Endothelial cell of umbilical vein (primary cell): ENCODE results near the gene ZFYVE26. TPM values are rescaled to one million over a fixed set of nuclear protein-coding genes. Genes with fewer than 3 reads are reported as not detected.

Experiments
- BruUV-seq: library from RNA; stranded (reverse); fragments of 400-500 nt; replicated peaks from 2 replicates; lab custom pipeline; 2021; lab: Mats Ljungman, UMichigan
- CTCF ChIA-PET: fragments of 300-600, 350-600 bp; sonication (Branson Sonifier 250); formaldehyde crosslinking; loops from one replicate; lab custom pipeline; 2021; ENCODE audit warnings: antibody characterized with exemption, inconsistent platforms; lab: Charles Lee
- POLR2A ChIA-PET: fragments of 300-600, 350-600 bp; sonication (Branson Sonifier 250); formaldehyde crosslinking; loops from one replicate; lab custom pipeline; 2021; ENCODE audit warnings: antibody characterized with exemption, inconsistent platforms; lab: Charles Lee
- DNase-seq: peaks from one replicate; pipeline ENCODE4 v3.0.0-alpha.2; 2011; ENCODE audit warnings: low read depth, low spot score
- FAIRE-seq: peaks from 2 replicates; lab custom pipeline; 2011; peaks lifted over from hg19 to GRCh38; lab: Jason Lieb, UNC
- H2AFZ ChIP-seq: 2 replicates; pipeline ENCODE4 v1.6.0; 2012; ENCODE audit warnings: low read depth, low read length, control low read depth, inconsistent platforms
- H3K27ac ChIP-seq: 2 replicates; pipeline ENCODE4 v1.5.1; 2011; ENCODE audit warnings: low read depth, mild to moderate bottlenecking, control low read depth, low read length, moderate library complexity; ENCODE audit not compliant: insufficient read depth
- H3K27me3 ChIP-seq, 2 experiments: 2 replicates each; pipeline versions ENCODE4 v1.6.0 to v1.6.1; 2011; ENCODE audit warnings: low read length in 2 of 2, mixed read lengths in 1 of 2; ENCODE audit not compliant: control insufficient read depth in 2 of 2, insufficient read depth in 2 of 2
- H3K36me3 ChIP-seq, 2 experiments: 2 replicates in 1 of 2; 3 replicates in 1 of 2; pipeline ENCODE4 v1.5.1; 2011; ENCODE audit warnings: low read length in 2 of 2, mild to moderate bottlenecking in 1 of 2, moderate library complexity in 1 of 2; ENCODE audit not compliant: control insufficient read depth in 2 of 2, insufficient read depth in 2 of 2; ENCODE audit errors: extremely low read depth in 1 of 2
- H3K4me1 ChIP-seq: 3 replicates; pipeline ENCODE4 v1.5.1; 2011; ENCODE audit warnings: mild to moderate bottlenecking, low read length; ENCODE audit not compliant: control insufficient read depth, insufficient read depth; ENCODE audit errors: extremely low read depth
- H3K4me2 ChIP-seq: 2 replicates; pipeline ENCODE4 v1.6.1; 2011; ENCODE audit warnings: low read length, control low read depth, mixed read lengths; ENCODE audit not compliant: insufficient read depth
- H3K4me3 ChIP-seq, 3 experiments: fragments of 200-600 bp in 1 of 3; sonication (generic), shearing (Covaris generic) in 1 of 3; replicated peaks in 1 of 3; 2 replicates each; pipeline ENCODE4 v1.5.1; 2011 to 2016; ENCODE audit warnings: control low read depth in 3 of 3, low read length in 3 of 3, mild to moderate bottlenecking in 2 of 3, inconsistent platforms in 1 of 3, low read depth in 1 of 3, moderate library complexity in 1 of 3; ENCODE audit not compliant: insufficient read depth in 1 of 3
- H3K79me2 ChIP-seq: 2 replicates; pipeline ENCODE4 v1.6.0; 2012; ENCODE audit warnings: low read length, inconsistent platforms; ENCODE audit not compliant: control insufficient read depth, insufficient read depth
- H3K9ac ChIP-seq: replicated peaks from 2 replicates; pipeline ENCODE3; 2011; ENCODE audit warnings: low read length, control low read depth; ENCODE audit not compliant: insufficient read depth; ENCODE audit errors: extremely low read depth
- H3K9me1 ChIP-seq: replicated peaks from 3 replicates; pipeline ENCODE4 v1.6.0; 2011; ENCODE audit warnings: mild to moderate bottlenecking, low read length; ENCODE audit not compliant: control insufficient read depth, insufficient read depth; ENCODE audit errors: extremely low read depth
- H3K9me3 ChIP-seq: replicated peaks from 2 replicates; pipeline ENCODE4 v1.5.1; 2012; ENCODE audit warnings: low read length, inconsistent platforms; ENCODE audit not compliant: control insufficient read depth, insufficient read depth
- H4K20me1 ChIP-seq: replicated peaks from 2 replicates; pipeline ENCODE3; 2011; ENCODE audit warnings: mild to moderate bottlenecking, low read length; ENCODE audit not compliant: control insufficient read depth, insufficient read depth; ENCODE audit errors: extremely low read depth
- EZH2 ChIP-seq: IDR thresholded peaks from 2 replicates; pipeline ENCODE4 v1.6.1; 2012; ENCODE audit warnings: borderline replicate concordance, low read depth, mild to moderate bottlenecking, moderate library complexity, low read length, inconsistent platforms; ENCODE audit not compliant: severe bottlenecking
- GATA2 ChIP-seq: IDR thresholded peaks from 2 replicates; pipeline ENCODE4 v1.7.0; 2011; ENCODE audit warnings: low read depth, mild to moderate bottlenecking, moderate library complexity, mixed read lengths, low read length; ENCODE audit not compliant: insufficient read length, insufficient read depth
- JUN ChIP-seq: IDR thresholded peaks from 2 replicates; pipeline ENCODE4 v1.6.1; 2011; ENCODE audit warnings: borderline replicate concordance, low read depth; ENCODE audit not compliant: insufficient read length, insufficient read depth
- MYC ChIP-seq: IDR thresholded peaks from one replicate; pipeline ENCODE4 v1.6.1; 2011; ENCODE audit warnings: mild to moderate bottlenecking, low read depth, low read length
- POLR2A ChIP-seq: IDR thresholded peaks from 2 replicates; pipeline ENCODE4 v1.6.1; 2012; ENCODE audit warnings: low read depth, mild to moderate bottlenecking, control low read depth, low read length
- dilution Hi-C: fragments of 300-500 bp; cut with MboI; formaldehyde crosslinking; loops from one replicate; pipeline ENCODE4 v1.15.0; 2019; ENCODE audit warnings: low sequenced_read_pairs; ENCODE audit not compliant: extremely low pct_ligation_motif_present
- intact Hi-C: fragments of 100-400 bp; cut with micrococcal nuclease; formaldehyde crosslinking; loops from one replicate; pipeline ENCODE4 v1.10.0; 2022
- polyA plus RNA-seq, 4 experiments: library from polyadenylated mRNA; depleted of rRNA in 3 of 4; stranded (reverse) in 3 of 4; unstranded in 1 of 4; fragments of >200 nt; gene quantifications; 2 replicates each; pipeline versions ENCODE4 v1.2.1 to v1.2.3, GENCODE V29; 2011 to 2012; ENCODE audit warnings: missing spikeins in 1 of 4
- total RNA-seq: library from RNA; stranded (reverse); gene quantifications from 2 replicates; pipeline ENCODE4 v1.2.3, GENCODE V29; 2021
- TF ChIP-seq, protein P1 (sequence below), 2 donors: IDR thresholded peaks; 1 replicate in 1 of 2; 2 replicates in 1 of 2; pipeline ENCODE4 v1.5.1; 2011; ENCODE audit warnings: low read length in 2 of 2, mild to moderate bottlenecking in 2 of 2, moderate library complexity in 2 of 2, control low read depth in 1 of 2, inconsistent platforms in 1 of 2, low read depth in 1 of 2; ENCODE audit not compliant: insufficient read depth in 1 of 2; ENCODE audit errors: extremely low read depth in 1 of 2
- TF ChIP-seq, protein P2 (sequence below): IDR thresholded peaks from 2 replicates; pipeline ENCODE4 v1.6.1; 2011; ENCODE audit not compliant: insufficient read depth, insufficient read length

Gene ZFYVE26
- total and polyA plus RNA-seq, 2 donors (not counting 3 experiments of a cell fraction or from before 2014, with no cell fraction given), result 15.3 to 26.3 TPM

DNA sequence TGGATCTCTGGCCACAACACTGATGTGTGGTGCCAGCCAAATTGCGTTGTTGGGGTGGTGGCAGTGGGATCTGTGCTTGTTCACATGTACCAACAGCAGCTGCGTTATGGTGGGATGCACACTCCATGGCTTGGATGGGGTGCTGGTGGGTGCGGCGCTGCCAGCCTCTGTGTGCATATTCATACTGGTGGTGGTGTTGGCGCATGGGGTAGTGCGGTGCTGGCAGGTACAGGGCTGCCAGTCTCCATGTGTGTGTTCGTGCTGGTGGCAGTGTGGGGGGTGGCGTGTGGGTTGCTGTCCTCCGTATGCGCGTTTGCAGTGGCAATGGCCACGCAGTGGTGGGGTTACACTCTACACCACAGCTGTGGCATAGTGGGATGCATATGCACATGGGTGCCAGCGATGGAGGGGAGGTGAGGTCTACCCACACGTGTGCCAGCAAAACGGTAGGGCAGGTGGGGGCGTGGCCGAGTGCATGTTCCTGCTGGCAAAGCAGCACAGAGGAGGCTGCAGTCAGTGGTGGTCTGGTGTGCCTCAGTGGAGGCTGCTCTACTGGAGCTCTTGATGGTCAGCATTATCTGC lies 29.7 kb upstream of the ZFYVE26 start:
- no peak overlapping the region for H3K4me3 ChIP-seq
- FAIRE-seq (no peak), DNase-seq (no peak)
- H3K27me3 ChIP-seq, result no peaks in the 10 kb centered on the region
- no peaks in the 10 kb centered on the region for H3K9me3 ChIP-seq
- ChIA-PET CTCF (interaction anchor here (1.6 kb wide), 1 partner anchor 9 kb away, joined by 4 read pairs; no protein-coding TSS in a partner anchor), POLR2A (no interaction called here)
- H3K4me1 ChIP-seq, result no peaks in the 10 kb centered on the region
- H3K79me2 ChIP-seq, result no peaks in the 10 kb centered on the region
- H3K9me1 ChIP-seq, result no peaks in the 10 kb centered on the region
- TF ChIP-seq GATA2, result no peak
- TF ChIP-seq EZH2, result no peak
- TF ChIP-seq, protein P1, sequence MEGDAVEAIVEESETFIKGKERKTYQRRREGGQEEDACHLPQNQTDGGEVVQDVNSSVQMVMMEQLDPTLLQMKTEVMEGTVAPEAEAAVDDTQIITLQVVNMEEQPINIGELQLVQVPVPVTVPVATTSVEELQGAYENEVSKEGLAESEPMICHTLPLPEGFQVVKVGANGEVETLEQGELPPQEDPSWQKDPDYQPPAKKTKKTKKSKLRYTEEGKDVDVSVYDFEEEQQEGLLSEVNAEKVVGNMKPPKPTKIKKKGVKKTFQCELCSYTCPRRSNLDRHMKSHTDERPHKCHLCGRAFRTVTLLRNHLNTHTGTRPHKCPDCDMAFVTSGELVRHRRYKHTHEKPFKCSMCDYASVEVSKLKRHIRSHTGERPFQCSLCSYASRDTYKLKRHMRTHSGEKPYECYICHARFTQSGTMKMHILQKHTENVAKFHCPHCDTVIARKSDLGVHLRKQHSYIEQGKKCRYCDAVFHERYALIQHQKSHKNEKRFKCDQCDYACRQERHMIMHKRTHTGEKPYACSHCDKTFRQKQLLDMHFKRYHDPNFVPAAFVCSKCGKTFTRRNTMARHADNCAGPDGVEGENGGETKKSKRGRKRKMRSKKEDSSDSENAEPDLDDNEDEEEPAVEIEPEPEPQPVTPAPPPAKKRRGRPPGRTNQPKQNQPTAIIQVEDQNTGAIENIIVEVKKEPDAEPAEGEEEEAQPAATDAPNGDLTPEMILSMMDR (IDR thresholded peaks at IDR 0.05; ENCODE audit: extremely low read depth in 1 of 2, insufficient read depth in 1 of 2, low read depth in 1 of 2, low read length in 2 of 2), result no peak
- TF ChIP-seq MYC, result no peak
- TF ChIP-seq, protein P2, sequence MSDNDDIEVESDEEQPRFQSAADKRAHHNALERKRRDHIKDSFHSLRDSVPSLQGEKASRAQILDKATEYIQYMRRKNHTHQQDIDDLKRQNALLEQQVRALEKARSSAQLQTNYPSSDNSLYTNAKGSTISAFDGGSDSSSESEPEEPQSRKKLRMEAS, result no peak
- TF ChIP-seq JUN, result no peak
- no peak for TF ChIP-seq POLR2A
- dilution Hi-C loops, result no loop called here
- H3K36me3 ChIP-seq, result no peaks in the 10 kb centered on the region
- intact Hi-C loops, result no loop called here
- H2AFZ ChIP-seq, result no peak overlapping the region
- no peaks in the 10 kb centered on the region for H4K20me1 ChIP-seq
- no peak overlapping the region for H3K9ac ChIP-seq
- no peak overlapping the region for H3K27ac ChIP-seq
- BruUV-seq, result no TSS peak
- no peak overlapping the region for H3K4me2 ChIP-seq
